Activated CD4-positive, alpha-beta T cell treated with anti-CD3 and anti-CD28 coated beads, Interleukin-2, amount 10 ng/mL, durations not matched to agents 7 days and 5 days (primary cell): ENCODE results near the gene CFAP74. TPM values are rescaled to one million over a fixed set of nuclear protein-coding genes. Genes with fewer than 3 reads are reported as not detected.

Experiments
- CTCF ChIA-PET: fragments of 350-600 bp; sonication (Branson Sonifier 250); formaldehyde crosslinking; loops from one replicate; lab custom pipeline; 2021; ENCODE audit warnings: antibody characterized with exemption; lab: Charles Lee
- POLR2A ChIA-PET: fragments of 350-600 bp; sonication (Branson Sonifier 250); formaldehyde crosslinking; loops from one replicate; lab custom pipeline; 2021; ENCODE audit warnings: antibody characterized with exemption; lab: Charles Lee
- DNase-seq: peaks from one replicate; pipeline ENCODE4 v3.0.0-alpha.2; 2020
- H3K27ac Mint-ChIP-seq: one replicate; pipeline ENCODE4 v1.8.0; 2021; ENCODE audit warnings: mild to moderate bottlenecking, moderate library complexity, mixed read lengths
- H3K27me3 Mint-ChIP-seq: one replicate; pipeline ENCODE4 v1.8.0; 2021; ENCODE audit warnings: mixed read lengths
- H3K36me3 Mint-ChIP-seq: one replicate; pipeline ENCODE4 v1.8.0; 2021; ENCODE audit warnings: low read depth, mixed read lengths
- H3K4me1 Mint-ChIP-seq: one replicate; pipeline ENCODE4 v1.8.0; 2021; ENCODE audit warnings: mixed read lengths
- H3K4me3 Mint-ChIP-seq: one replicate; pipeline ENCODE4 v1.8.0; 2021; ENCODE audit warnings: mild to moderate bottlenecking, moderate library complexity, mixed read lengths
- H3K9me3 Mint-ChIP-seq: one replicate; pipeline ENCODE4 v1.8.0; 2021; ENCODE audit warnings: mixed read lengths
- total RNA-seq, 2 experiments: library from RNA; stranded (reverse); gene quantifications; one replicate each; pipeline ENCODE4 v1.2.3, GENCODE V29; 2021

CFAP74 gene
- total RNA-seq, 2 experiments from 2014 or later: not detected

DNA sequence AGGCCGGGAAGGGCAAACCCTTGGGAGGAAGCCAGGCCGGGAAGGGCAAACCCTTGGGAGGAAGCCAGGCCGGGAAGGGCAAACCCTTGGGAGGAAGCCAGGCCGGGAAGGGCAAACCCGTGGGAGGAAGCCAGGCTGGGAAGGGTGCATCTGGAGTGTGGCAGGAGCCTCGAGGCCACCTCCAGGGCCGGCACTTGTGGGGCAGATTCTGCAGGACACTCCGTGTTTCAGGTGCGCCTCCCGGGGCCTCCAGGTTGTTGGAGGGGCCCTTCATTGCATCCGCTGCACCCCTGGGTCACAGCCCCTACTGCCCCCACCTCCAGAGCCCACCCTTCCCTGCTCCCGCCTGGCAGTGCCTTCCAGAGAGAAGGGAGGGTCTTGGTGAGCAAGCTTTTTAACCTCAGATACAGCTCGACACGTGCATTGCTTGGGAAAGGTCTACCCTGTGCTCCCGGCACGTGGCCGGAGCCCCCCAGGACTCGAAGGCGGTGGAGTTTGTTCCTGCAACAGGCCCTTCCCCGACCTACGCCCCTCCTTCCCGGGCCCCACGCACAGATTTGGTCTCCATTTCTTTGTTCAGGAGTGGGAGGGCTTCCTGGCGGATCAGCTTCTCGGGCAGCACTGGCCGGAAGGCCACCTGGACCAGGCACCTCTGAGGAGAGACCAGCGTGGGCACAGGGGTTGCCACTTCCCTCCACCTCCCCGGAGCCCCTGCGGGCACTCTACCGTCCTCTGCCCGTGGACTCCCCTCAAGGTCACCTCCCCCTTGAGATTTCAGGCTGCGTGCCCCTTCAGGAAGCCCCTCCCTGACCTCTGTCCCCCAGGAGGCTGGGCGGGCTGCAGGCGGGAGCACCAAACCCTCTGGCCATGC, 75.1 kb downstream of the CFAP74 start:
- Mint-ChIP-seq H3K4me1 (no peaks in the 10 kb centered on the region), H3K4me3 (no peak overlapping the region), H3K9me3 (peaks cover 2% of the 10 kb centered on the region), H3K27me3 (no peaks in the 10 kb centered on the region), H3K36me3 (no peaks in the 10 kb centered on the region), H3K27ac (no peak overlapping the region)
- POLR2A ChIA-PET: no interaction called here
- no peak for DNase-seq
- CTCF ChIA-PET: interaction anchor here (1.6 kb wide), 1 partner anchor 15 kb away, joined by 3 read pairs; no protein-coding TSS in a partner anchor

DNA sequence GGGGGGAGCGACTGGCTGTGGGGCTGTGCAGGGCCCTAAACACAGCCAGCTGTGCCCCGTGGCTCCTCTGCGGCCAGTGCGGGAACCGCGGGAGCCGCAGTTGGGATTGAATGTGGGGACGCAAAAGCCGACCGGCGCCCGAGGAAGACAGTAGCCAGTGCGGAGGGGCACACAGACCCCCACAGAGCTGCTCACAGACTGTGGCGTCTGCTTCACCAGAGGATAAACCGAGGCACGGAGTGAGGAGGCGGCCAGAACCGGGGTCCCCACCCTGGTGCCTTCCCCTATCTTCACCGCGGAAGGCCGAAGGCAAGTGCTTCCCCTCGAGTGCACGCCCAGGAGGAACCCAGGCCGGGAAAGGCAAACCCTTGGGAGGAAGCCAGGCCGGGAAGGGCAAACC, 75.8 kb downstream of the CFAP74 start:
- Mint-ChIP-seq H3K4me3 (no peak overlapping the region), H3K36me3 (no peaks in the 10 kb centered on the region), H3K9me3 (no peaks in the 10 kb centered on the region), H3K27me3 (no peaks in the 10 kb centered on the region), H3K4me1 (no peaks in the 10 kb centered on the region), H3K27ac (no peak overlapping the region)
- DNase-seq: no peak
- POLR2A ChIA-PET: no interaction called here
- CTCF ChIA-PET: interaction anchor here (1.2 kb wide), 1 partner anchor 9 kb away, joined by 4 read pairs; no protein-coding TSS in a partner anchor

DNA sequence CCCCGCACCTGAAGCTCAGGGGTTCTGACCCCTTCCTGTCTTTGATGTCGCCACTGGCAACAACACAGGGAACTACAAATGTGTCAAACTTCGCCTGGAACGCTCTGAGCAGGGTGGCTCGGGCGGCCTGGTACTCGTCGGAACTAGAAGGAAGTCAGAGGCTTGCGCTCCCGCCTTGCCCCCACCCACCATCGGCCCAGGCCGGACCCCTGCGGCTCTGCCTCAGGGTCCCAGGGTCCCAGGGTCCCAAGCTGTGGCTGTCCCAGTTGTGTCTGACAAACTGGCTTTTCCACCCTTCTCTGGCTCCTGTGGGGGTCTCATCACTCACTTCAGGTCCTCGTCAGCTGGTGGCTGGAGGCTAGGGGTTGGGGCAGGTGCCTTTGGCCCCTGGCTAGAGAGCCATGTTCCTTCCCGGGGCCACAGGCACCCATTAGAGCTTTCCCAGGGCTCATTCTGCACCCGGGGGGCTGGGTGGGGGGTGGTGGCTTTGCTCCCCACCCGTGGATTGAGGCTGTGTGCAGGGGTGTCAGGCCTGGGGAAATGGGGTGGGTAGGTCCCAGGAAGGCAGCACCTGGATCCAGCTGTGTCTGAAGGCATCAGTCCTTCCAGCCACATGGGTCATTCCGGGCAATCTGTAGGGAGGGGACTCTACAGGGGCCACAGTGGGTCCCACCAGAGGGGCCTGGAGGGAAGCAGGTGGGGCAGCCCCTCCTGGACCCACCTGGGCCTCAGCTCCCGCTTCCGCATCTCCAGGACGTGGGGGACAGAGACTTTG, 76.5 kb downstream of the CFAP74 start:
- H3K27me3 Mint-ChIP-seq: no peaks in the 10 kb centered on the region
- no peaks in the 10 kb centered on the region for H3K36me3 Mint-ChIP-seq
- ChIA-PET POLR2A (no interaction called here), CTCF (interaction anchor here (1.2 kb wide), 1 partner anchor 9 kb away, joined by 4 read pairs; no protein-coding TSS in a partner anchor)
- H3K9me3 Mint-ChIP-seq: no peaks in the 10 kb centered on the region
- H3K4me1 Mint-ChIP-seq: no peaks in the 10 kb centered on the region
- no peak for DNase-seq
- H3K4me3 Mint-ChIP-seq: no peak overlapping the region
- H3K27ac Mint-ChIP-seq: no peak overlapping the region

DNA sequence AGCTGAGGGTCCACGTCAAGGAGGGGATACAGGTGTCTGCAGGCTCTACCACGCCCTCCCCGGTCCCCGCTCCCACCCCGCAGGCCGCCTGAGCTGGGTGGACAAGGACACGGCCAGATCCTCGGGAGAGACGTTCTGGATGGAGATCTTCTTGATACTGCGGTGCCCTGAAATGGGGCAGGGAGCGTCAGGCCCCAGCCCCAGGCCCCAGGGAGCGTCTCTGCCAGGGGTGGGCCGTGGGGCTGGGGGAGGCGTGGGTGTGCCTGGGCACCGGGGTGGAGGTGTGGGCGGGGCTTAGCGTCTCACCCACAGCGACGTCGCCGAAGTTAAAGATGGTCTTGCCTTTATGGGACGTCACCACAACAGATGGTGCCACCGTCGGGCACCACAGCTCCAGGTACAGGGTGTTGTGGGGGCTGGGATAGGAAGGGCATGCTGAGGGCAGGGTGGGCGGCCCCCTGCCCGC, 77.2 kb downstream of the CFAP74 start:
- Mint-ChIP-seq H3K36me3 (no peaks in the 10 kb centered on the region), H3K9me3 (no peaks in the 10 kb centered on the region), H3K4me3 (no peak overlapping the region), H3K4me1 (no peaks in the 10 kb centered on the region), H3K27me3 (no peaks in the 10 kb centered on the region), H3K27ac (no peak overlapping the region)
- DNase-seq: no peak
- POLR2A ChIA-PET: no interaction called here
- CTCF ChIA-PET: no interaction called here

DNA sequence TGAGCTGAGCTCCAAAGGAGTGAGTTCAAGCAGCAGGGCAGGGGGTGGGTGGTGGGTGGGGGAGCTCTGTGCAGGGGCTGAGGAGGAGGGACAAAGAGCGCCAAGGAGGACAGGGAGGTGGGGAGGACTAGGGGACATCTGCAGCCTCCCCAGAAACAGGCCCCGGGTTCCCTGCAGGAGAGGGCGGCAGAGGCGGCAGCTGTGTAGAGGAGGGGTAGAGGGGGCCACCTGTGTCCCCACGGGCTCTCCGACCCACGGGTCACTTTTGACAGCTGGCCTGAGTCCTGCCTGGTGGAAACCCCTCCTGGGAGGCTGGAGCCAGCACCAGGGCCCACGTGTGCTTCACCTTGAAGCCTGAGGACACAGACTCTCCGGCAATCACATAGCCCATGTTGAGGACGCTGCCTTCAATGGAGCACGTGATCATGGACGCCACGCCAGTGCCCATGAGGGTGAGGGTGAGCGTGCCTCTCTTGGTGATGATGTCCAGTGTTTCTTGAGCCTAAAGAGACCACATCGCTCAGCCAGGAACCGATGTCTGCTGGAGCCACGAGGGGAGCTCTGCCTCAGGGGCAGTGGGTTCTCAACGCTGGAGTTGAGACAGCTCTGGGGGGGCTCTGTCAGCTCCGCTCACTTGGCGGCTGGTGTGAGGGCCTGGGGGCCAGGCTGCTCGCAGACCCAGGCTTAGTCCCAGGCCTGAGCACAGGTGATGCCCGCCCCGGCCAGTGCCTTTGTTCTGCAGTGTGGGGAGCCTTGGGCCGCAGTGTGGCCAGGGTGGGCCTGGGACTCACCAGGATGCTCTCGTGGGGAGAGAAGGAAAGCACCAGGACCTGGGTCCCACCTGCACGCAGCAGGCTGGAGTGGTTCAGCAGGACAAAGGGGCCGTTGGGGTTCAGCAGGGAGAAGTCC, 77.9 kb downstream of the CFAP74 start:
- no peaks in the 10 kb centered on the region for H3K4me1 Mint-ChIP-seq
- CTCF ChIA-PET: no interaction called here
- H3K4me3 Mint-ChIP-seq: no peak overlapping the region
- POLR2A ChIA-PET: no interaction called here
- no peaks in the 10 kb centered on the region for H3K9me3 Mint-ChIP-seq
- H3K27me3 Mint-ChIP-seq: no peaks in the 10 kb centered on the region
- H3K36me3 Mint-ChIP-seq: no peaks in the 10 kb centered on the region
- H3K27ac Mint-ChIP-seq: no peak overlapping the region
- no peak for DNase-seq

DNA sequence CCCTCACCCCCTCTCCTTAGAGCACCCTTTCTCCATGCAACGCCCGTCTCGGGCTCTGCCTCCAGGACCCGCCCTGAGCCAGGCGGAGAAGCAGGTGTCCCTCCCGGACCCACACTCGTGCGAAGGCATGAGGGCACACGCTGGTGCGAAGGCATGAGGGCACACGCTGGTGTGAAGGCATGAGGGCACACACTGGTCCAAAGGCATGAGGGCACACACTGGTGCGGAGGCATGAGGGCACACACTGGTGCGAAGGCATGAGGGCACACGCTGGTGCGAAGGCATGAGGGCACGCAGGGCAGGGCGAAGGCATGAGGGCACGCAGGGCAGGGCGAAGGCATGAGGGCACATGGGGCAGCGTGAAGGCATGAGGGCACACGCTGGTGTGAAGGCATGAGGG, 78.7 kb downstream of the CFAP74 start:
- ChIA-PET CTCF (no interaction called here), POLR2A (no interaction called here)
- no peak for DNase-seq
- H3K9me3 Mint-ChIP-seq: no peaks in the 10 kb centered on the region
- no peaks in the 10 kb centered on the region for H3K36me3 Mint-ChIP-seq
- H3K27ac Mint-ChIP-seq: no peak overlapping the region
- no peak overlapping the region for H3K4me3 Mint-ChIP-seq
- H3K4me1 Mint-ChIP-seq: peaks cover 4% of the 10 kb centered on the region
- no peaks in the 10 kb centered on the region for H3K27me3 Mint-ChIP-seq

DNA sequence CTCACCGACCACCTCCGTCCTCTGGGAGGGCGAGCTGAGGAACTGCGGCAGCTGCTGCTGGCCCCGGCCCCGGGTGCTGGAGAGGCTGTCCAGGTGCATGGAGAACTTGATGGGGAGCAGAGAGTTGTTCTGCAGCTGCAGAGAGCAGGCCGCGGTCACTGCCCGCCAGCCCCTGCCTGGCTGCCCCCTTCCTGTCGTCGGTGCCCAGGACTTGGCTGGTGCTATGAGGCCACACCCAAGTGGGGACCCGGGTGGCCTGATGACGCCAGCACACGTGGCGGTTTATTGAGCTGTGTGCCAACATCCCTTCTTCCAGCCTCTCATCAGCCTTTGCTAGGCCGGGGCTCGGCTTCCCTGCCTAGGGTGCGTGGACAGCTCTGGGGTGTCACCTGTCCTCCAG, 79.2 kb downstream of the CFAP74 start:
- ChIA-PET POLR2A (no interaction called here), CTCF (interaction anchor here (1.5 kb wide), 1 partner anchor 120 kb away, joined by 5 read pairs; no protein-coding TSS in a partner anchor)
- Mint-ChIP-seq H3K9me3 (no peaks in the 10 kb centered on the region), H3K27ac (no peak overlapping the region), H3K4me3 (no peak overlapping the region), H3K27me3 (no peaks in the 10 kb centered on the region), H3K4me1 (peaks cover 6% of the 10 kb centered on the region), H3K36me3 (no peaks in the 10 kb centered on the region)
- DNase-seq: no peak

DNA sequence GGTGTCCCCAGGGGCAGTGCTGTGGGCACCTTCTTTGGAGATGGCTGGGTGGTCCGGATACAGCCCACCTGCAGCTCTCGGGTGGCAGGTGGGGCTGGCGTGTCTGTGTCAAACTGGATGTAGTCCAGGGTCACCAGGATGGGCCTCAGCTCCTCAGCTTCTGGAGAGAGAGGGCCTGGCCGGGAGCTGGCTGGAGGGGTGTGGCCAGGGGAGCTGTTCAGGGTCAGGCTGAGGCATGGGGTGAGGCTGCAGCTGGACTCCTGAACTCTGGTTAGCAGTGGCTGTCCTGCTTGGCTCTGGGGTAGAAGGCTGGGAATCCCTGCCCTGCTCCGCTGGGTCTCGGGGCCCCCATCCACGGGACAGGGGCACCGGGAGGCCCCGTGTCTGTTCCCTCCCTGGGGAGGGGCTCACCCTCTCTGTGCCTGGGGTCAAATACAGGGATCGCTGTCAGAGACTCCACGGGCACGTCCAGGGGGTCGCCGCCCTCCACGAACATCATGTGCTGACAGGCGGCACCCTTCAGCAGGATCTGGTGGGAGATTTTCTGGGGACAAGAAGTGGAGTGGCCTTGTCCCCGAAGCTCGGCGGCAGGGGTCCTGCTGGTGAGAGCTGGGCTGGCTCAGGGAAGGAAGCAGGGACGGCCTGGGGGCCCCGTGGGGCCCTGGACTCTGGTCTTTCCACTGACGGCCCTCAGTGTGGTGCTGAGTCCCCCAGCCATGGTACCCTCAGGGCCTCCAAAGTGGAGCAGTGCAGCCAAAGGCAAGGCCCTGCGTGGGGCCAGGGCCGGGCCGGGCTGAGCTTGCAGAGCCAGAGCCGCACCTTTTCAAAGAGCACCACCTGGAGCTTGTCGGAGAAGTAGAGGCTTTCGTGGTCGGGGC, 80.4 kb downstream of the CFAP74 start:
- ChIA-PET CTCF (interaction anchor here (1.4 to 1.5 kb wide), 2 partner anchors 37 to 122 kb away, joined by 3 to 5 read pairs; no protein-coding TSS in a partner anchor), POLR2A (no interaction called here)
- H3K36me3 Mint-ChIP-seq: no peaks in the 10 kb centered on the region
- H3K9me3 Mint-ChIP-seq: no peaks in the 10 kb centered on the region
- no peak for DNase-seq
- no peaks in the 10 kb centered on the region for H3K27me3 Mint-ChIP-seq
- no peak overlapping the region for H3K4me3 Mint-ChIP-seq
- H3K4me1 Mint-ChIP-seq: peaks cover 9% of the 10 kb centered on the region
- no peak overlapping the region for H3K27ac Mint-ChIP-seq

DNA sequence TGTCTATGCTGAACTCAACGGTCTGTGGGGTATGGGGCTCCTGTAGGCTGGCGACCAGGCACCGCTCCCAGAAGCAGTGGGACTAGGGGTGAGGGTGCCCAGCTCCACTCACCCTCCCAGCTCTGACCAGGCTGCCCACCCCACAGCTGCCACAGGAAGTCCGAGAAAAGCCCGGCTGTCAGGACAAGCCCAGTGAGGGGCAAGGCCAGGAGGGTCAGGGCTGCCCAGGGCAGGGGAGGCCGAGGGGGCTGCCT, 81.0 kb downstream of the CFAP74 start:
- Mint-ChIP-seq H3K27me3 (no peaks in the 10 kb centered on the region), H3K27ac (no peak overlapping the region), H3K9me3 (no peaks in the 10 kb centered on the region), H3K4me3 (no peak overlapping the region), H3K4me1 (peaks cover 11% of the 10 kb centered on the region), H3K36me3 (no peaks in the 10 kb centered on the region)
- ChIA-PET CTCF (interaction anchor here (1.4 kb wide), 1 partner anchor 37 kb away, joined by 3 read pairs; no protein-coding TSS in a partner anchor), POLR2A (no interaction called here)
- DNase-seq: no peak

DNA sequence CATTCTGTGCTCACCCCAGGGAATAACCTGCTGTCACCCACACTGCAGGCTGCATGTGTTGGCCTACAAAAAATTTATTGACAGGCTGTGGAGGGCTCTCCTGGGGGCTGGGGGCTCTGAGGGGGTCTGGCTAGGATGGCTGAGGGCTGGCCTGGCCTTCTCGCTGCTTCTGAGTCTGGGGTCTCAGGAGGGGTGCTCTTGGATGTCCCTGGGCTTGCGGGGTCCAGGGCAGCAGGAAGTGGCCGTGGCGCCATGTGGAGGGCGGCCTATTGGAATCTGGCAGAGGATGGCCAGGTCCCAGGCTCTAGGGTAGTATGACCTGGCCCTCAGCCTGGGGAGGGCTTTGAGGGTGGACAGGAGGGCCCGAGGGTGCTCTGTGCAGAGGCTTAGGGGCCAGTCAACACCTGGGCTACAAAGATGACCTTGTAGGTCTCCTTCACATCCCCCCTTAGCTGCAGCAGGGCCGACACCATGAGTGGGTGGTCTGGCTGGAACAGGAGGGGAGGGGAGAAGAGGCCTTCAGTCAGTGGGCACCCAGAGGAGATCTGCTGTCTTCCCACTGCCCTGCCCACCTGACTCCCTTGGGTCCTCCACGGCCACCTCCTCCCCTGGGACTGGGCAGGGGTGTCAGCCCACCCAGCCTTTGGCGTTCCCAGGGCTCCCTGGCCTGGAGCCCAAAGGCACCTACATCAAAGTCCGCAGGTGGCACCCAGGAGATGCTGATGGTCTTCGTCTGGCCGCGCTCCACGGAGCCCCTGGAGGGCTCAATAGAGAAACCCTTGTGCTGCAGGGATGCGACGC, 81.5 kb downstream of the CFAP74 start:
- Mint-ChIP-seq H3K27ac (no peak overlapping the region), H3K4me3 (no peak overlapping the region), H3K9me3 (no peaks in the 10 kb centered on the region), H3K4me1 (peaks cover 11% of the 10 kb centered on the region), H3K36me3 (no peaks in the 10 kb centered on the region), H3K27me3 (no peaks in the 10 kb centered on the region)
- POLR2A ChIA-PET: no interaction called here
- DNase-seq: no peak
- CTCF ChIA-PET: interaction anchor here (1.4 to 2.0 kb wide), 2 partner anchors 13 to 38 kb away, joined by 3 to 9 read pairs; no protein-coding TSS in a partner anchor

DNA sequence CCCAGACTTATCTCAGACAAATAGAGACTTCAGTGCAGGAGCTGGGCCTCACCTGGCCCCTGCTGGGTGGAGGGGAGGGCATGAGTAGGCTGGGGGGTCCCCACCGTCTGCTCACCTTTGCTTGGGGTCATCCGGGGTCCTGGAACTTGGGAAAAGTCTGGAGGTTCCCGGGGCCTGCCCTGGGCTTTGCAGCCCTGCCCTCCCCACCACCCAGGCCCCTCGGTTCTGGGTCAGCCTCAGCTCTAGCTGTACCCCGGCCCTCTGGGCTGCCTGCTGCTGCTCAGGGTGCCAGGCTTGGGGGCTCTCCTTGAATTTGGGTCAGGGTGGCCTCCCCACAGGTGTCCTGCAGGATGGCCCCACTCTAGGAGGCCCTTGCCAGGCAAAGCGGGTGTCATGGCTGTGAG, 82.1 kb downstream of the CFAP74 start:
- DNase-seq: no peak
- Mint-ChIP-seq H3K4me3 (no peak overlapping the region), H3K4me1 (peaks cover 11% of the 10 kb centered on the region), H3K27ac (peak overlapping the region; percentile 13), H3K27me3 (no peaks in the 10 kb centered on the region), H3K36me3 (no peaks in the 10 kb centered on the region), H3K9me3 (no peaks in the 10 kb centered on the region)
- POLR2A ChIA-PET: no interaction called here
- CTCF ChIA-PET: interaction anchor here (1.4 to 2.0 kb wide), 2 partner anchors 12 to 38 kb away, joined by 3 to 9 read pairs; no protein-coding TSS in a partner anchor
